AG09309 (cell line): Measurements from ENCODE around the gene PRKCH.

Experiments
- DNase-seq: peaks from one replicate; pipeline ENCODE4 v3.0.0-alpha.2; 2010; ENCODE audit warnings: low read depth
- H3K4me3 ChIP-seq: 2 replicates; pipeline ENCODE4 v1.5.1; 2011; ENCODE audit warnings: mild to moderate bottlenecking, low read depth, low read length, moderate library complexity; ENCODE audit not compliant: control insufficient read depth
- CTCF ChIP-seq: IDR thresholded peaks from 2 replicates; pipeline ENCODE4 v1.5.1; 2011; ENCODE audit warnings: mild to moderate bottlenecking, low read depth, low read length, inconsistent platforms; ENCODE audit not compliant: insufficient read depth, control insufficient read depth; ENCODE audit errors: missing control alignments

PRKCH gene

DNA sequence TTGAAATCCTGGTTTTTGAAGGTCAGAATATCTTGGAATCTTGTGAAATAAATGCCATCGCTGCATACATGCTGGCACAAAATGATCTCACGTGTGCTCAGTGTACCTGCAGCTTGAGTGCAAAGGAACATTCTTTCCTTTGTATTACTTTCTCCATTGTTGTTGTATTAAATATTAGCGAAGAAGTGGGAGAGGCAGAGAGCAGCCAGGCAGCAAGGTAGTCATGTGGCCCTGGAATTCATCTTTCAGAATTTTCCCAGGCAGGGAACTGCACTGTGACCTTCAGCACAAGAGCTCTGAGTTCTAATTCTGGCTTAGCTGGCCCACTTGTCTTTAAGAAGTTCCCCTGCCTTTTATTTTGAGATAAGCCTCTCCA is 145.5 kb downstream of the PRKCH start:
- DNase-seq: no peak
- TF ChIP-seq CTCF: no peak
- H3K4me3 ChIP-seq: no peak overlapping the region

DNA sequence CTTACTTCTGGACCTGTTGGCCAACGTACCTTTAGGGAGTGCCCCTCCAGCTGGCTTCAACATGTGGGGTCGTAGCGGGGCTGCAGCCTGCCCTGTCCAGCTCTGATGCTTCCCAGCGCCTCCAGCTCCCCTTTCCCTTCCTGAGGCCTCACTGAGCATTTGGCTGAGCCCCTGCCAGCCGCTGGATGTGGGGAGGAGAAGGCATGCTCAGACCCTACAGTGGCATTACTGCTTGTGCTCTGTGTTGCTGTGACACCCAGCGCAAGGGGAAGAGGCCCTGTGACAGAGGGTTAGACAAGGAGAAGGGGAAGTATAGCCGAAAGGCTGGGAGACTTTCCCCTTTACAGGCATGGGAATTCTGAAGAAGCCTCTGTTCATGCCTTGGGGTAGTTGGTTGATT is 145.9 kb downstream of the PRKCH start:
- DNase-seq: no peak
- no peak overlapping the region for H3K4me3 ChIP-seq
- TF ChIP-seq CTCF: no peak

DNA sequence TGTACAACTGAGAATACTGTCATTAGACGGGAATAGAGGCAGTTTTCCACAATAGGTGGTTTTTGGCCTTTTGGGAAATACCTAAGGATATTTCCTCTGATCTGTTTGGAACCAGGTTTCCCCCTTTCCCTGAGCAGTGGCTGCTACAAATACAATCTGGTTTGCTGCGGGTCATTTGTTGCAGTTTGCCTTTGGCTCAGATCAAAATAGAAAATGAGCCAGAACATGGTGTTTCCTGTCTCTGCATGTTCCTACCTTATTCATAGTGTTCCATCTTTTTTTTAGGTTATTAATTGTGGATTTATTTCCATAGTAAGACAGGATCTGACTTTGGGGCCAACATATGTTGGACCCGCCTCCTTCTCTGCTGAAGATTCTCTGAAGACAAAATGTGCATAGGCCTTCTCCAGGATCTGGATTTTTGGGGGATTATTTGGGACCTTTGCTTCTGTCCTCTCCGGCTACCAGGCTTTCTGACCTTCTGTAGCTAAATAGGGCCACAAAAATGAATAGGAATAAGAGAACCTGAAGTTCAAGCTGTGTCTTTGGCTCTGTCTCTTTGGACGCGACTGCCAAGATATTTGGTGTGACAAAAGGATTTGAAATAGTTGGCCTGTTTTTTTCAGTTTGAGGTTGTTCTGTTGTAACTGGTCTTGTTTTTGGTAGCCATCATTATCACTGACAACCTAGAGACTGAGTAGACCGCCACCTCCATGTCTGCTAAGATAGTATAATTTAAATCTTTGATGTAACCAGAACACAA is 146.9 kb downstream of the PRKCH start:
- no peak for DNase-seq
- H3K4me3 ChIP-seq: no peak overlapping the region
- no peak for TF ChIP-seq CTCF

DNA sequence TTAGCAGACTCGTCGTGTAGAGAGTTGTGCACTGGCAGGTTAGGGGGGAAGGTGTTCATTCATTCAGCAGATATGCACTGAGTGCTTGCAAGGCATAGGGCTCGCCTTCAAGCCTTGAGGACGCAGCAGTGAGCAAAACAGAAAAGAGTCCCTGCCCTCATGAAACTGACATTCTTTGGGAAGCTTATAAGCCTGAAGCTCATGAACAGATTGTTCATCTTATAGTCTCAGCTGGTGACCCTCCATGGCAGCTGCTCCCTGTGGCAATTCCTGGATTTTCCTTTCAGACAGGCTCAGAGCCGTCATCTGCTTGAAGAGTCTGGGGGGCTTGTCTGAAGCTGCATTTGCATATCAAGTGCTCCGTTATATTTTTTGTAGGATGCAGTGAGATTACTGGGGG is 148.4 kb downstream of the PRKCH start:
- no peak overlapping the region for H3K4me3 ChIP-seq
- no peak for TF ChIP-seq CTCF
- DNase-seq: no peak

DNA sequence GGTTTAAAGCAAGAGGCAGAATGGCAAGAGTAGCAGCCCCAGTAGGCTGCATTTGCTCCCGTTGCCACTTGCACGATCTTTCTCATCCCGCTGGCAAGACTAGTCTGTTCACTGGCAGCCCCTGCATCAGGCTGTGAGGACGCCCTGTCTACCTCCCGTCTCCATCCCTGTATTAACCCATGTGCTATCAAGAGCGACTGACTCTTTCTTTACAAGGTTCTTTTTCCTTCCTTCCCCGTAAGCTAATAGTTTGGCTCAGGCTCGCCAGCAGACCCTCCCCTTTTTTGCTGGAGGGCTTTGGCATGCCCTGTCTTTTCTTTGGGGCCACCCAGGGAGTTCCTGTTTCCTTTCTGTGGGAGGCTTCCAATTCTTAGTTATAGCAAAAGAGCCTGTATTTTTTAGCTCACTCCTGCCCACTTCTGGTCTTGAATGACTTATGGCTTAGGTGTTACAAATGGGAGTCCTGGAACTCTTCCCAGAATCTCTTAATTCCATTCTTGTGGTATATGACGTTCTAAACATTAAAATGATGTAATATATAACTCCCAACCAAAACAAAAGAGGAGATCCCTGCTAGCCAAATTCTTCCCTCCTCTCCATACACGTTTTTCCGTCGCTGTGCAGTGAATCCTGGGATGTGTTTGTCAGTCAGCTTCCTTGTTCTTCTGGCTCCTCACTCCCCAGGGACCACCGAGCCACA is 149.0 kb downstream of the PRKCH start:
- H3K4me3 ChIP-seq: no peak overlapping the region
- peak; percentile 36 for TF ChIP-seq CTCF
- DNase-seq: peak; percentile 87

DNA sequence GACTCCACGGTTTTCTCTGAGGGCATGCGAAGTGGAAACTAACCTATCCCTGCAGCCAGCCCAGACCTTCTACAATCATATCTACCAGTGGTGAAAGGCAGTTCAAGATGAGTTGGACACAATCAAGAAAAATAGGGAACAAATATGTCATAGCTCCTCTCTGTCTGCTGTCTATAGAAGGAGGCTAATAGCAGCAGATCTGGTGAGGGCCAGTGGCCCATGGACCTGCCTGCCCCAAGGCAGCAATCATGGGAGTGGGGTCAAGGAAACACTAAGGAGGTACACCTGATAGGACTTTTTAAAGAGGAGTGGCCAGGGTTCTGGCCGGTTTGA is 149.5 kb downstream of the PRKCH start:
- H3K4me3 ChIP-seq: no peak overlapping the region
- no peak for TF ChIP-seq CTCF
- DNase-seq: no peak
